K562 (cell line): ENCODE measurements around the gene SYNJ2. TPM values are rescaled to one million over a fixed set of nuclear protein-coding genes. Genes with fewer than 3 reads are reported as not detected.
A peak's percentile ranks its signal among the peaks of the same experiment; 100 is the strongest.

Experiments
- ARID2 ChIP-seq: fragments of 450-650 bp; IDR thresholded peaks from 2 replicates; pipeline ENCODE4 v1.6.1; 2017; ENCODE audit warnings: antibody characterized with exemption, mild to moderate bottlenecking
- BRCA1 ChIP-seq, 2 experiments: fragments of 450-650 bp in 1 of 2; sonication (generic) in 1 of 2; formaldehyde crosslinking in 1 of 2; IDR thresholded peaks; 2 replicates each; pipeline versions ENCODE4 v1.5.0 to v1.6.1; 2017 to 2020; ENCODE audit warnings: mild to moderate bottlenecking in 1 of 2, missing genetic modification reagents in 1 of 2
- CBFA2T3 ChIP-seq: fragments of 450-650 bp; IDR thresholded peaks from 2 replicates; pipeline ENCODE4 v1.6.1; 2017
- CBX3 ChIP-seq, 2 experiments: IDR thresholded peaks; 1 replicate in 1 of 2; 2 replicates in 1 of 2; pipeline ENCODE4 v1.6.1; 2012; ENCODE audit warnings: inconsistent platforms in 2 of 2, low read length in 2 of 2, borderline replicate concordance in 1 of 2, control low read depth in 1 of 2
- ESRRA ChIP-seq: fragments of 450-650 bp; IDR thresholded peaks from 2 replicates; pipeline ENCODE4 v1.6.1; 2014; ENCODE audit warnings: low read depth, mild to moderate bottlenecking, moderate library complexity, borderline replicate concordance
- ETV5 ChIP-seq: sonication (generic); formaldehyde crosslinking; IDR thresholded peaks from 2 replicates; pipeline ENCODE4 v1.4.0; 2020; ENCODE audit warnings: low read depth, mild to moderate bottlenecking, missing genetic modification reagents
- HMG20B ChIP-seq: fragments of 250-450 bp; sonication (Bioruptor Pico); IDR thresholded peaks from 2 replicates; pipeline ENCODE4 v1.5.0; 2021; ENCODE audit warnings: mild to moderate bottlenecking
- KHSRP ChIP-seq: fragments of 450-650 bp; IDR thresholded peaks from 2 replicates; pipeline ENCODE4 v1.6.1; 2017
- NFIC ChIP-seq: fragments of 450-650 bp; IDR thresholded peaks from 2 replicates; pipeline ENCODE4 v1.6.1; 2017; ENCODE audit warnings: mild to moderate bottlenecking, inconsistent platforms
- SIN3A ChIP-seq, 2 experiments: fragments of 150-350 bp in 1 of 2; IDR thresholded peaks; 2 replicates each; pipeline ENCODE4 v1.6.1; 2011 to 2016; ENCODE audit warnings: borderline replicate concordance in 2 of 2, low read depth in 2 of 2, low read length in 2 of 2, mild to moderate bottlenecking in 2 of 2, moderate library complexity in 2 of 2; ENCODE audit not compliant: control insufficient read depth in 1 of 2
- SIX5 ChIP-seq, 2 experiments: IDR thresholded peaks; 2 replicates each; pipeline ENCODE4 v1.6.1; 2011; ENCODE audit warnings: low read length in 2 of 2, borderline replicate concordance in 1 of 2, low read depth in 1 of 2, mild to moderate bottlenecking in 1 of 2, moderate library complexity in 1 of 2; ENCODE audit not compliant: insufficient read depth in 1 of 2
- U2AF2 ChIP-seq: fragments of 200-400 bp; formaldehyde crosslinking; optimal IDR thresholded peaks from 2 replicates; pipeline ENCODE3; 2017; ENCODE audit warnings: low read depth, mild to moderate bottlenecking, low read length
- ZNF224 ChIP-seq: sonication (generic); formaldehyde crosslinking; IDR thresholded peaks from 2 replicates; pipeline ENCODE4 v1.8.0; 2022; ENCODE audit warnings: mild to moderate bottlenecking, missing genetic modification reagents
- ZNF311 ChIP-seq: fragments of 250-450 bp; sonication (Bioruptor Pico); IDR thresholded peaks from 2 replicates; pipeline ENCODE4 v1.4.0; 2020; ENCODE audit warnings: mild to moderate bottlenecking, moderate library complexity
- ZNF695 ChIP-seq: fragments of 450-650 bp; formaldehyde crosslinking; IDR thresholded peaks from 2 replicates; pipeline ENCODE4 v1.4.0; 2020; ENCODE audit warnings: mild to moderate bottlenecking, moderate library complexity
- ZNF699 ChIP-seq: fragments of 250-450 bp; sonication (Bioruptor Pico); IDR thresholded peaks from 2 replicates; pipeline ENCODE4 v1.8.0; 2021; ENCODE audit warnings: mild to moderate bottlenecking, moderate library complexity; ENCODE audit not compliant: insufficient replicate concordance
- ZNF785 ChIP-seq: fragments of 250-450 bp; sonication (Bioruptor Pico); IDR thresholded peaks from 2 replicates; pipeline ENCODE4 v1.4.0; 2020; ENCODE audit warnings: mild to moderate bottlenecking
- polyA plus RNA-seq, 8 experiments: library from polyadenylated mRNA; depleted of rRNA in 4 of 8; stranded (reverse) in 5 of 8; unstranded in 3 of 8; fragments of >200 nt; fragmentation: Nextera tagmentation in 2 of 8; fragmentation: Illumina TruSeq in 1 of 8; extraction: Ambion mirVana in 2 of 8; extraction: Trizol in 1 of 8; gene quantifications; 2 replicates each; pipeline versions ENCODE4 v1.2.1 to v1.2.3, GENCODE V29; 2011 to 2014; ENCODE audit warnings: inconsistent platforms in 1 of 8, missing spikeins in 1 of 8
- total RNA-seq, 7 experiments: library from RNA; depleted of rRNA in 6 of 7; stranded (reverse); fragments of >200 nt in 6 of 7; fragmentation: Illumina TruSeq in 2 of 7; extraction: Trizol in 2 of 7; gene quantifications; 2 replicates each; pipeline versions ENCODE4 v1.2.1 to v1.2.3, GENCODE V29; 2011 to 2021; ENCODE audit warnings: low replicate concordance in 1 of 7
- TF ChIP-seq, protein P1 (sequence below): fragments of 200-800 bp; sonication (Bioruptor generic); IDR thresholded peaks from 2 replicates; pipeline ENCODE4 v1.6.1; 2016; ENCODE audit warnings: missing genetic modification characterization, missing compliant biosample characterization
- TF ChIP-seq, protein P2 (sequence below): fragments of 250-450 bp; sonication (Bioruptor Pico); IDR thresholded peaks from 2 replicates; pipeline ENCODE4 v1.8.0; 2021; ENCODE audit warnings: borderline replicate concordance, mild to moderate bottlenecking, moderate library complexity; ENCODE audit not compliant: poor library complexity, severe bottlenecking
- TF ChIP-seq, protein P3 (sequence below): fragments of 450-650 bp; IDR thresholded peaks from 2 replicates; pipeline ENCODE4 v1.6.1; 2016; ENCODE audit warnings: low read depth, mild to moderate bottlenecking, moderate library complexity
- TF ChIP-seq, protein P4 (sequence below): IDR thresholded peaks from 2 replicates; pipeline ENCODE4 v1.6.1; 2011; ENCODE audit not compliant: insufficient read length; ENCODE audit errors: extremely low read depth

The SYNJ2 gene
- total and polyA plus RNA-seq, 9 of the 15 experiments (the other 6 are each of a cell fraction or from before 2014, with no cell fraction given) = 3.0 to 27.7 (median 17.8) TPM

GRCh38 chr6:157982563-157983405 lies 1.1 kb downstream of the SYNJ2 start (continued):
- TF ChIP-seq, protein P1, sequence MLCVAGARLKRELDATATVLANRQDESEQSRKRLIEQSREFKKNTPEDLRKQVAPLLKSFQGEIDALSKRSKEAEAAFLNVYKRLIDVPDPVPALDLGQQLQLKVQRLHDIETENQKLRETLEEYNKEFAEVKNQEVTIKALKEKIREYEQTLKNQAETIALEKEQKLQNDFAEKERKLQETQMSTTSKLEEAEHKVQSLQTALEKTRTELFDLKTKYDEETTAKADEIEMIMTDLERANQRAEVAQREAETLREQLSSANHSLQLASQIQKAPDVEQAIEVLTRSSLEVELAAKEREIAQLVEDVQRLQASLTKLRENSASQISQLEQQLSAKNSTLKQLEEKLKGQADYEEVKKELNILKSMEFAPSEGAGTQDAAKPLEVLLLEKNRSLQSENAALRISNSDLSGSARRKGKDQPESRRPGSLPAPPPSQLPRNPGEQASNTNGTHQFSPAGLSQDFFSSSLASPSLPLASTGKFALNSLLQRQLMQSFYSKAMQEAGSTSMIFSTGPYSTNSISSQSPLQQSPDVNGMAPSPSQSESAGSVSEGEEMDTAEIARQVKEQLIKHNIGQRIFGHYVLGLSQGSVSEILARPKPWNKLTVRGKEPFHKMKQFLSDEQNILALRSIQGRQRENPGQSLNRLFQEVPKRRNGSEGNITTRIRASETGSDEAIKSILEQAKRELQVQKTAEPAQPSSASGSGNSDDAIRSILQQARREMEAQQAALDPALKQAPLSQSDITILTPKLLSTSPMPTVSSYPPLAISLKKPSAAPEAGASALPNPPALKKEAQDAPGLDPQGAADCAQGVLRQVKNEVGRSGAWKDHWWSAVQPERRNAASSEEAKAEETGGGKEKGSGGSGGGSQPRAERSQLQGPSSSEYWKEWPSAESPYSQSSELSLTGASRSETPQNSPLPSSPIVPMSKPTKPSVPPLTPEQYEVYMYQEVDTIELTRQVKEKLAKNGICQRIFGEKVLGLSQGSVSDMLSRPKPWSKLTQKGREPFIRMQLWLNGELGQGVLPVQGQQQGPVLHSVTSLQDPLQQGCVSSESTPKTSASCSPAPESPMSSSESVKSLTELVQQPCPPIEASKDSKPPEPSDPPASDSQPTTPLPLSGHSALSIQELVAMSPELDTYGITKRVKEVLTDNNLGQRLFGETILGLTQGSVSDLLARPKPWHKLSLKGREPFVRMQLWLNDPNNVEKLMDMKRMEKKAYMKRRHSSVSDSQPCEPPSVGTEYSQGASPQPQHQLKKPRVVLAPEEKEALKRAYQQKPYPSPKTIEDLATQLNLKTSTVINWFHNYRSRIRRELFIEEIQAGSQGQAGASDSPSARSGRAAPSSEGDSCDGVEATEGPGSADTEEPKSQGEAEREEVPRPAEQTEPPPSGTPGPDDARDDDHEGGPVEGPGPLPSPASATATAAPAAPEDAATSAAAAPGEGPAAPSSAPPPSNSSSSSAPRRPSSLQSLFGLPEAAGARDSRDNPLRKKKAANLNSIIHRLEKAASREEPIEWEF (CRISPR knock-in tag) = no peak
- TF ChIP-seq HMG20B (no peak), U2AF2 (no peak), KHSRP (no peak), SIX5 (IDR thresholded peaks at IDR 0.05; ENCODE audit: borderline replicate concordance in 1 of 2, insufficient read depth in 1 of 2, low read depth in 1 of 2, low read length in 2 of 2) (no peak), ETV5 (no peak; the same call in 1 of the 2 replicates), CBX3 (IDR thresholded peaks at IDR 0.05; ENCODE audit: borderline replicate concordance in 1 of 2, low read length in 2 of 2) (peak in 1 of 2 experiments; percentile 90; a peak in 1 of 3 replicates), BRCA1 (IDR thresholded peaks at IDR 0.05) (no peak), BRCA1 (CRISPR knock-in tag; IDR thresholded peaks at IDR 0.05) (no peak), ZNF699 (no peak), ZNF311 (CRISPR knock-in tag) (no peak), ZNF785 (CRISPR knock-in tag) (no peak), ESRRA (peak; percentile 78), ZNF695 (CRISPR knock-in tag) (no peak), NFIC (no peak), ARID2 (no peak), CBFA2T3 (no peak), ZNF224 (CRISPR knock-in tag) (no peak), SIN3A (IDR thresholded peaks at IDR 0.05; ENCODE audit: borderline replicate concordance in 2 of 2, control insufficient read depth in 1 of 2, low read depth in 2 of 2, low read length in 2 of 2) (no peak)
- TF ChIP-seq, protein P2, sequence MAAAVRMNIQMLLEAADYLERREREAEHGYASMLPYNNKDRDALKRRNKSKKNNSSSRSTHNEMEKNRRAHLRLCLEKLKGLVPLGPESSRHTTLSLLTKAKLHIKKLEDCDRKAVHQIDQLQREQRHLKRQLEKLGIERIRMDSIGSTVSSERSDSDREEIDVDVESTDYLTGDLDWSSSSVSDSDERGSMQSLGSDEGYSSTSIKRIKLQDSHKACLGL (CRISPR knock-in tag) = no peak
- TF ChIP-seq, protein P3, sequence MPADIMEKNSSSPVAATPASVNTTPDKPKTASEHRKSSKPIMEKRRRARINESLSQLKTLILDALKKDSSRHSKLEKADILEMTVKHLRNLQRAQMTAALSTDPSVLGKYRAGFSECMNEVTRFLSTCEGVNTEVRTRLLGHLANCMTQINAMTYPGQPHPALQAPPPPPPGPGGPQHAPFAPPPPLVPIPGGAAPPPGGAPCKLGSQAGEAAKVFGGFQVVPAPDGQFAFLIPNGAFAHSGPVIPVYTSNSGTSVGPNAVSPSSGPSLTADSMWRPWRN = no peak
- TF ChIP-seq, protein P4, sequence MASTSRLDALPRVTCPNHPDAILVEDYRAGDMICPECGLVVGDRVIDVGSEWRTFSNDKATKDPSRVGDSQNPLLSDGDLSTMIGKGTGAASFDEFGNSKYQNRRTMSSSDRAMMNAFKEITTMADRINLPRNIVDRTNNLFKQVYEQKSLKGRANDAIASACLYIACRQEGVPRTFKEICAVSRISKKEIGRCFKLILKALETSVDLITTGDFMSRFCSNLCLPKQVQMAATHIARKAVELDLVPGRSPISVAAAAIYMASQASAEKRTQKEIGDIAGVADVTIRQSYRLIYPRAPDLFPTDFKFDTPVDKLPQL = no peak
